Measurements from ENCODE around the gene FRAT1.

The FRAT1 gene

GRCh38 chr10:97349752-97350513 is 30.9 kb downstream of the FRAT1 start:
- H3K4me1 ChIP-seq: peaks cover 11% of the 10 kb centered on the region
- H3K36me3 ChIP-seq: peaks cover 28% of the 10 kb centered on the region; the same call in 1 of the 2 replicates
- H3K9ac ChIP-seq: no peak overlapping the region
- no peak overlapping the region for H3K27ac ChIP-seq
- H3K4me2 ChIP-seq: no peak overlapping the region
- no peak for TF ChIP-seq Cebpa-rat (IDR thresholded peaks at IDR 0.05)
- no peaks in the 10 kb centered on the region for H3K27me3 ChIP-seq
- H3K4me3 ChIP-seq: no peak overlapping the region
- no peaks in the 10 kb centered on the region for H4K20me1 ChIP-seq
- no peaks in the 10 kb centered on the region for H3K9me3 ChIP-seq

- Histone ChIP-seq H3K36me3 (peaks cover 39% of the 10 kb centered on the region), H3K4me2 (no peak overlapping the region), H3K27ac (no peak overlapping the region), H3K27me3 (no peaks in the 10 kb centered on the region), H4K20me1 (no peaks in the 10 kb centered on the region), H3K9ac (no peak overlapping the region), H3K9me3 (no peaks in the 10 kb centered on the region), H3K4me1 (peaks cover 36% of the 10 kb centered on the region), H3K4me3 (no peak overlapping the region)
- TF ChIP-seq Cebpa-rat (IDR thresholded peaks at IDR 0.05): no peak
Observed at GRCh38 chr10:97353945-97354344, 34.9 kb downstream of the FRAT1 start.

- no peaks in the 10 kb centered on the region for H3K9me3 ChIP-seq
- no peaks in the 10 kb centered on the region for H3K27me3 ChIP-seq
- no peaks in the 10 kb centered on the region for H4K20me1 ChIP-seq
- peak overlapping the region; percentile 71 for H3K4me2 ChIP-seq
- peak overlapping the region; percentile 54 for H3K9ac ChIP-seq
- H3K36me3 ChIP-seq: peaks cover 43% of the 10 kb centered on the region
- H3K4me3 ChIP-seq: no peak overlapping the region
- H3K4me1 ChIP-seq: peaks cover 36% of the 10 kb centered on the region
- H3K27ac ChIP-seq: peak overlapping the region; percentile 81
- TF ChIP-seq Cebpa-rat (IDR thresholded peaks at IDR 0.05): no peak
Observed at GRCh38 chr10:97355571-97355975, 36.5 kb downstream of the FRAT1 start.

- Histone ChIP-seq H3K4me2 (peak overlapping the region; percentile 71), H3K27ac (peak overlapping the region; percentile 81), H3K36me3 (peaks cover 51% of the 10 kb centered on the region), H3K4me1 (peaks cover 33% of the 10 kb centered on the region), H3K9ac (peak overlapping the region; percentile 54), H3K9me3 (no peaks in the 10 kb centered on the region), H3K4me3 (no peak overlapping the region), H4K20me1 (no peaks in the 10 kb centered on the region), H3K27me3 (no peaks in the 10 kb centered on the region)
- TF ChIP-seq Cebpa-rat (IDR thresholded peaks at IDR 0.05): no peak
Observed at GRCh38 chr10:97356318-97356914, 37.3 kb downstream of the FRAT1 start.

GRCh38 chr10:97356918-97357317 is 37.8 kb downstream of the FRAT1 start:
- no peaks in the 10 kb centered on the region for H4K20me1 ChIP-seq
- no peak for TF ChIP-seq Cebpa-rat (IDR thresholded peaks at IDR 0.05)
- H3K36me3 ChIP-seq: peaks cover 50% of the 10 kb centered on the region
- no peak overlapping the region for H3K4me3 ChIP-seq
- H3K9me3 ChIP-seq: no peaks in the 10 kb centered on the region
- 0 out of 2 replicates have a peak overlapping the region, but pooled peaks have one; percentile 8 for H3K9ac ChIP-seq
- no peaks in the 10 kb centered on the region for H3K27me3 ChIP-seq
- H3K4me1 ChIP-seq: peaks cover 31% of the 10 kb centered on the region
- peak overlapping the region; percentile 81 for H3K27ac ChIP-seq
- peak overlapping the region; percentile 71 for H3K4me2 ChIP-seq

GRCh38 chr10:97358349-97358748 is 39.3 kb downstream of the FRAT1 start:
- peaks cover 57% of the 10 kb centered on the region for H3K36me3 ChIP-seq
- H3K27me3 ChIP-seq: no peaks in the 10 kb centered on the region
- no peak overlapping the region for H3K9ac ChIP-seq
- H3K9me3 ChIP-seq: no peaks in the 10 kb centered on the region
- H4K20me1 ChIP-seq: no peaks in the 10 kb centered on the region
- 0 out of 2 replicates have a peak overlapping the region, but pooled peaks have one; percentile 26 for H3K27ac ChIP-seq
- no peak overlapping the region for H3K4me2 ChIP-seq
- H3K4me1 ChIP-seq: peaks cover 36% of the 10 kb centered on the region
- TF ChIP-seq Cebpa-rat (IDR thresholded peaks at IDR 0.05): no peak
- no peak overlapping the region for H3K4me3 ChIP-seq

GRCh38 chr10:97358781-97359180 is 39.7 kb downstream of the FRAT1 start:
- Histone ChIP-seq H3K4me1 (peaks cover 36% of the 10 kb centered on the region), H3K27me3 (no peaks in the 10 kb centered on the region), H3K27ac (peak overlapping the region; percentile 26; the same call in 1 of the 2 replicates), H3K9ac (no peak overlapping the region), H4K20me1 (no peaks in the 10 kb centered on the region), H3K36me3 (peaks cover 60% of the 10 kb centered on the region), H3K9me3 (no peaks in the 10 kb centered on the region), H3K4me3 (no peak overlapping the region), H3K4me2 (no peak overlapping the region)
- TF ChIP-seq Cebpa-rat (IDR thresholded peaks at IDR 0.05): no peak

- Histone ChIP-seq H3K9me3 (no peaks in the 10 kb centered on the region), H3K9ac (no peak overlapping the region), H3K4me1 (peaks cover 39% of the 10 kb centered on the region), H3K36me3 (peaks cover 74% of the 10 kb centered on the region), H3K27me3 (no peaks in the 10 kb centered on the region), H3K27ac (peak overlapping the region; percentile 22; the same call in 1 of the 2 replicates), H3K4me3 (no peak overlapping the region), H4K20me1 (no peaks in the 10 kb centered on the region), H3K4me2 (no peak overlapping the region)
- TF ChIP-seq Cebpa-rat (IDR thresholded peaks at IDR 0.05): no peak
Observed at GRCh38 chr10:97360705-97361536, 41.9 kb downstream of the FRAT1 start.

- Histone ChIP-seq H3K36me3 (peaks cover 80% of the 10 kb centered on the region), H3K9me3 (no peaks in the 10 kb centered on the region), H3K27ac (peak overlapping the region; percentile 22; the same call in 1 of the 2 replicates), H4K20me1 (no peaks in the 10 kb centered on the region), H3K27me3 (no peaks in the 10 kb centered on the region), H3K4me3 (no peak overlapping the region), H3K9ac (no peak overlapping the region), H3K4me2 (no peak overlapping the region), H3K4me1 (peaks cover 39% of the 10 kb centered on the region)
- no peak for TF ChIP-seq Cebpa-rat (IDR thresholded peaks at IDR 0.05)
Observed at GRCh38 chr10:97361537-97361901, 42.4 kb downstream of the FRAT1 start.
